HEK293 (cell line): ENCODE results near the gene MYO5B.

Experiments used
- MZF1 ChIP-seq: fragments of 450-650 bp; formaldehyde crosslinking; IDR thresholded peaks from 2 replicates; pipeline ENCODE4 v1.5.1; 2017; ENCODE audit warnings: missing biosample characterization, missing genetic modification characterization, borderline replicate concordance
- ZNF24 ChIP-seq: fragments of 450-650 bp; formaldehyde crosslinking; IDR thresholded peaks from 2 replicates; pipeline ENCODE4 v1.5.1; 2016; ENCODE audit warnings: missing biosample characterization, missing genetic modification characterization
- TF ChIP-seq, protein P1 (sequence below): fragments of 450-650 bp; formaldehyde crosslinking; IDR thresholded peaks from 2 replicates; pipeline ENCODE4 v1.5.1; 2016; ENCODE audit warnings: missing biosample characterization, missing genetic modification characterization
- TF ChIP-seq, protein P2 (sequence below): fragments of 450-650 bp; formaldehyde crosslinking; IDR thresholded peaks from 2 replicates; pipeline ENCODE4 v1.5.1; 2016; ENCODE audit warnings: missing biosample characterization, missing genetic modification characterization, low read depth

DNA sequence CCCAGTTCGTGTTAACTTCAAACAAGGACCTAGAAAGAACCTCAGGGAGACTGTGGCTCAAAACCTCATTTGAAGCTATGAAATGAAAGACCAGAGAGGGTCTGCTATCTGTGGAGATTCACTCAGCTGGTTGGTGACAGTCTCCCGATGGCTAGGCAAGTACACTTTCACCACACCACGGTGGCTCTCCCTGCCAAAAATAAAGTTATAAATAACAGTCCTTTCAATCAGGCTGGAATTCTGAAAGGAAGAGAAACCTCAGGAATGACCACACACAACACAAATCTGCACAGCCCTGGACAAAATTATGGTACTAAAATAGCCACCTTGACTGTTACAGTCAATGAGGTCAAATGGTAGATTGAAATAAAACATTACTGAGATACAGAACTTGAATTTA lies 221.4 kb downstream of the MYO5B start:
- TF ChIP-seq, protein P1, sequence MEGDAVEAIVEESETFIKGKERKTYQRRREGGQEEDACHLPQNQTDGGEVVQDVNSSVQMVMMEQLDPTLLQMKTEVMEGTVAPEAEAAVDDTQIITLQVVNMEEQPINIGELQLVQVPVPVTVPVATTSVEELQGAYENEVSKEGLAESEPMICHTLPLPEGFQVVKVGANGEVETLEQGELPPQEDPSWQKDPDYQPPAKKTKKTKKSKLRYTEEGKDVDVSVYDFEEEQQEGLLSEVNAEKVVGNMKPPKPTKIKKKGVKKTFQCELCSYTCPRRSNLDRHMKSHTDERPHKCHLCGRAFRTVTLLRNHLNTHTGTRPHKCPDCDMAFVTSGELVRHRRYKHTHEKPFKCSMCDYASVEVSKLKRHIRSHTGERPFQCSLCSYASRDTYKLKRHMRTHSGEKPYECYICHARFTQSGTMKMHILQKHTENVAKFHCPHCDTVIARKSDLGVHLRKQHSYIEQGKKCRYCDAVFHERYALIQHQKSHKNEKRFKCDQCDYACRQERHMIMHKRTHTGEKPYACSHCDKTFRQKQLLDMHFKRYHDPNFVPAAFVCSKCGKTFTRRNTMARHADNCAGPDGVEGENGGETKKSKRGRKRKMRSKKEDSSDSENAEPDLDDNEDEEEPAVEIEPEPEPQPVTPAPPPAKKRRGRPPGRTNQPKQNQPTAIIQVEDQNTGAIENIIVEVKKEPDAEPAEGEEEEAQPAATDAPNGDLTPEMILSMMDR (tag by site-specific recombination): no peak
- no peak for TF ChIP-seq MZF1 (tag by site-specific recombination)
- TF ChIP-seq, protein P2, sequence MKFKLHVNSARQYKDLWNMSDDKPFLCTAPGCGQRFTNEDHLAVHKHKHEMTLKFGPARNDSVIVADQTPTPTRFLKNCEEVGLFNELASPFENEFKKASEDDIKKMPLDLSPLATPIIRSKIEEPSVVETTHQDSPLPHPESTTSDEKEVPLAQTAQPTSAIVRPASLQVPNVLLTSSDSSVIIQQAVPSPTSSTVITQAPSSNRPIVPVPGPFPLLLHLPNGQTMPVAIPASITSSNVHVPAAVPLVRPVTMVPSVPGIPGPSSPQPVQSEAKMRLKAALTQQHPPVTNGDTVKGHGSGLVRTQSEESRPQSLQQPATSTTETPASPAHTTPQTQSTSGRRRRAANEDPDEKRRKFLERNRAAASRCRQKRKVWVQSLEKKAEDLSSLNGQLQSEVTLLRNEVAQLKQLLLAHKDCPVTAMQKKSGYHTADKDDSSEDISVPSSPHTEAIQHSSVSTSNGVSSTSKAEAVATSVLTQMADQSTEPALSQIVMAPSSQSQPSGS: no peak
- TF ChIP-seq ZNF24 (tag by site-specific recombination): no peak
